NCI-H2107 treated with DMSO at 0.1 percent for 48 hours (cell line): Measurements from ENCODE around the gene STRN4.
A peak's percentile ranks its signal among the peaks of the same experiment; 100 is the strongest.
"Not testable (repeated sequence)": the region's sequence is repeated elsewhere in the genome, so short reads cannot be mapped to it uniquely, and the experiment has no call there.

Source experiments
- DNase-seq: peaks from one replicate; lab custom pipeline; 2025; ENCODE audit not compliant: unreplicated experiment; lab: John Stamatoyannopoulos, UW

Gene STRN4

GRCh38 chr19:46775642-46776258, 29.5 kb upstream of the STRN4 start:
- DNase-seq, result no peak

GRCh38 chr19:46773018-46773399, 26.8 kb upstream of the STRN4 start:
- no peak for DNase-seq

GRCh38 chr19:46772170-46773017, 26.1 kb upstream of the STRN4 start:
- DNase-seq, result no peak

- not testable (repeated sequence) for DNase-seq
Observed at GRCh38 chr19:46768746-46769145, 22.5 kb upstream of the STRN4 start.

- no peak for DNase-seq
Observed at GRCh38 chr19:46766569-46767317, 20.5 kb upstream of the STRN4 start.

DNA sequence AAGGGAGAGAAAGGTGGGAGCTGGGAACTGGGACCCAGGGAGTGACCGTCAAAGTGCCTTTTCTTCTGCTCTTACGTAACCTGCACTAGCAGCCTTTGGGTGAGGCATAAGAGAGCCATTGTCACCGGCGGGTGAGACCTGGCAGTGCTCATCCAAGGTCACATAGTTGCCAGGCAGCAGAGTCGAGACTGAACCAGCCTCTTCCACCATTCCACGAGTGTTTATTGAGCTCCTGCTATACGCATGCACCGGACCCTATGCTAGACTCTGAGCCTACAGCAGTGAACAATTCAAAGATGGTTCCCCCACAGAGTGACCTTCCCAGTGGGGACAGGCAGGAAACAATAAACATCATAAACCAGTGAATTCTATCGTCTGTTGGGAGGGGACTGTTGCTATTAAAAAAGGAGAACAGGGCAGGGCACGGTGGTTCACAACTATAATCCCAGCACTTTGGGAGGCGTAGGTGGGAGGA, 18.6 kb upstream of the STRN4 start:
- no peak for DNase-seq

DNA sequence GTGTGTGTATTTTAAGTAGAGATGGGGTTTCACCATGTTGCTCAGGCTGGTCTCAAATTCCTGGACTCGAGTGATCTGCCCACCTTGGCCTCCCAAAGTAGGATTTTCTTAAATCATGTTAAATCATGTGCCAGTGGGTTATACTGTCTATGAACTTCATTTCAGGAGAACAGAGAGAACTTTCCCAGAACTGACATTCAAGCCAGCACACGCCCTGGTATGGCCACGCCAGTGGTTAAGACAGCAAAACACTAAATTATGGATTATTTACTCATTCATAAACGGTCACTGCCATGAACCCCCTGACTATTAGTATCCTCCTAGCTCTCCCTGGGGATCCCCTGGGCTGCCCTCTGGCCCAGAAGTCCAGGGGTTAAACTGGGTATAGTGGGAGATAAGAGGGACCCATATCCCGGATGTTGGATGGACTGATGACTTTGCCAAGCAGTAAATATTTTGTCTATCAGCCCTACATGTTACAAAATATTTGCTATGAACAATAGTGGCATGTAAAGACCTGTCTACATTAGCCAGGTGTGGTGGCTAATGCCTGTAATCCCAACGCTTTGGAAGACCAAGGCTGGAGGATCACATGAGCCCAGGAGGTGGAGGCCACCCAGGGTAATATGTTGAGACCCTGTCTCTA, 16.1 kb upstream of the STRN4 start:
- DNase-seq, result no peak

DNA sequence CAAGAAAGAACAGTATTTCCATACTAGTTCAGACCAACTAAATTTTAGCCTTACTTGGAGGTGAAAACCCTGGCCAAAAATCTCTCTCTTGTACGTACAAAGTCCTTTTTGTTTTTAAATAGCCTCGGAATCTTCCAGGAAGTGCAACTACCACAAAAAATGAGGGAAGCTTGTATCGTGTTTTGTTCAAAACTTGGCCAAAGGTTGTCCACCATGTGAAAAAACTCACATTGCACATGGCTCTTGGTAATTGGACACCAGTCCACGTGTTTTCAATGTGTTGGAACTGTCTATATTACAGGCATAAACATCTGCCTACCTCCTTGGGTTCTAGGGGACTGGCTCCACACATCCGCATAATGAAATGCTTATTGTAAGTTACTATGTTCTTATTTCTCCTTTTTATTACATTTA, 15.2 kb upstream of the STRN4 start:
- no peak for DNase-seq

DNA sequence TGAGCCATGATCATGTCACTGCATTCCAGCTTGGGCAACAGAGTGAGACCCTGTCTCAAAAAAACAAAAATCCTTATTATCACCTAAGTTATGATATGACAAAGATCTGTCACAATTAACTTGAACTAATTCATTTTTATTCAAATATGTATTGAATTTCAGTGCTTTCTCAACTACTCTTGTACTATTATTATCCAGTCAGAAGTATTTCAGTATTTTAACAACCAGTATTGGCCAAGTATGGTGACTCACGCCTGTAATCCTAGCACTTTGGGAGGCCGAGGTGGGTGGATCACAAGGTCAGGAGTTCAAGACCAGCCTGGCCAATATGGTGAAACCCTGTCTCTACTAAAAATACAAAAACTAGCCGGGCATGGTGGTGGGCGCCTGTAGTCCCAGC, 14.6 kb upstream of the STRN4 start:
- DNase-seq, result not testable (repeated sequence)

DNA sequence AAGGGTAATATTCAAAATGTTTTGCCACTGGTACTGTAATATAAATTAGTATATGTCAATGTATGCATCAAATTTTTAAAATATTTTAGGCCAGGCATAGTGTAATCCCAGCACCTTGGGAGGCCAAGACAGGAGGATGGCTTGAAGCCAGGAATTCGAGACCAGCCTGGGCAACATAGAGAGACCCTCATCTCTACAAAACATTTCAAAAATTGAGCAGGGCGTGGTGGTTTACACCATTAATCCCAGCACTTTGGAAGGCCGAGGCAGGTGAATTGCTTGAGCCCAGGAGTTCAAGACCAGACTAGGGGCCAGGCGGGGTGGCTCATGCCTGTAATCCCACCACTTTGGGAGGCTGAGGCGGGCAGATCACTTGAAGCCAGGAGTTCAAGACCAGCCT, 14.1 kb upstream of the STRN4 start:
- DNase-seq, result no peak

- no peak for DNase-seq
Observed at GRCh38 chr19:46759817-46760333, 13.6 kb upstream of the STRN4 start.

DNA sequence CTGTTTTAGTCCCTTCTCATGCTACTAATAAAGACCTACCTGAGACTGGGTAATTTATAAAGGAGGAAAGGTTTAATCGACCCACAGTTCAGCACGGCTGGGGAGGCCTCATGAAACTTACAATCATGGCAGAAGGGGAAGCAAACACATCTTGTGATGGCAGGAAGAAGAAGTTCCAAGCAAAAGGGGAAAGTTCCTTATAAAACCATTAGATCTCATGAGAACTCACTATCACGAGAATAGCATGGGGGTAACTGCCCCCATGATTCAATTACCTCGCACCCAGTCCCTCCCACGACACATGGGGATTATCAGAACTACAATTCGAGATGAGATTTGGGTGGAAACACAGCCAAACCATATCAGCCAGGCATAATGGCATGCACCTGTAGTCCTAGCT, 13.0 kb upstream of the STRN4 start:
- no peak for DNase-seq

DNA sequence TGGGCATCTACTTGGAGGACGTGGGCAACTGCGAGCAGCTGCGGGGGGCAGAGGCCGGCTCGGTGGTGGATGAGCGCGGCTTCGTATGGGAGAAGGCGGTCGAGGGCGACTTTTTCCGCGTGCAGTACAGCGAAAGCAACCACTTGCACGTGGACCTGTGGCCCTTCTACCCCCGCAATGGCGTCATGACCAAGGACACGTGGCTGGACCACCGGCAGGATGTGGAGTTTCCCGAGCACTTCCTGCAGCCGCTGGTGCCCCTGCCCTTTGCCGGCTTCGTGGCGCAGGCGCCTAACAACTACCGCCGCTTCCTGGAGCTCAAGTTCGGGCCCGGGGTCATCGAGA, 10.3 kb upstream of the STRN4 start:
- no peak for DNase-seq

DNA sequence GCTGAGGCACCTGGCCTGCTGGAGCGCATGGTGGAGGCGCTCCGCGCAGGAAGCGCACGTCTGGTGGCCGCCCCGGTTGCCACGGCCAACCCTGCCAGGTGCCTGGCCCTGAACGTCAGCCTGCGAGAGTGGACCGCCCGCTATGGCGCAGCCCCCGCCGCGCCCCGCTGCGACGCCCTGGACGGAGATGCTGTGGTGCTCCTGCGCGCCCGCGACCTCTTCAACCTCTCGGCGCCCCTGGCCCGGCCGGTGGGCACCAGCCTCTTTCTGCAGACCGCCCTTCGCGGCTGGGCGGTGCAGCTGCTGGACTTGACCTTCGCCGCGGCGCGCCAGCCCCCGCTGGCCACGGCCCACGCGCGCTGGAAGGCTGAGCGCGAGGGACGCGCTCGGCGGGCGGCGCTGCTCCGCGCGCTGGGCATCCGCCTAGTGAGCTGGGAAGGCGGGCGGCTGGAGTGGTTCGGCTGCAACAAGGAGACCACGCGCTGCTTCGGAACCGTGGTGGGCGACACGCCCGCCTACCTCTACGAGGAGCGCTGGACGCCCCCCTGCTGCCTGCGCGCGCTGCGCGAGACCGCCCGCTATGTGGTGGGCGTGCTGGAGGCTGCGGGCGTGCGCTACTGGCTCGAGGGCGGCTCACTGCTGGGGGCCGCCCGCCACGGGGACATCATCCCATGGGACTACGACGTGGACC, 9.7 kb upstream of the STRN4 start:
- DNase-seq, result no peak

- no peak for DNase-seq
Observed at GRCh38 chr19:46755077-46755852, 9.0 kb upstream of the STRN4 start.

DNA sequence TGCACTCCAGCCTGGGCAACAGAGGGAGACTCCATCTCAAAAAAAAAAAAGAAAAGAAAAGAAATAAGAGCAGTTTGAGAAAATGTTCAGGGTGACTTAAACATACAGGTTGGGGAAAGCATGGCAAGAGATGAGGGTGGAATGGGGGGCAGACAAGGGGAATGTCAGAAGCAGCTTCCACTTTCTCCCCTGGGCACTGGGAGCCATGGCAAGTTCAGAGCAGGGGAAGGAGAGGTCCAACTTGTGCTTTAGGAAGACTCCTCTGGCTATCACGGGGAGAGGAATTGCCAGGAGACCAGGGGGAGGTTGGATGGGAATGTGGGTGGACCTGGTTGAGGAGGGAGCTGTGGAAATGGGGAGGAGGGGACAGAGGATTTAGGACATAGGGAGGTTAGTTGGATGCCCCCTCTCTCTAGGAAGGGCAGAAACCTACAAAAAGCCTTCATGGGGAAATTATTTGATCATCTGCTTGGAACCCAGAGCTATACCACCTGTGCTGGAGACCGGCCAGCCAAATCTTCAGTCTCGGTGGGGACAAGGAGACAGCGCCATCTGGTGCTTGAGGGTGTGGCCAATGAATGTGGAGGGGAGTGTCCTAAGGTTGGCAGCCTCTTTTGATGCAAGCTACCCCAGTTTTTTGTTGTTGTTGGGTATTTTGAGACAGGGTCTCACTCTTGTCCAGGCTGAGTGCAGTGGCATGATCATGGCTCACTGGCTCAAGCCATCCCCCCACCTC, 7.3 kb upstream of the STRN4 start:
- DNase-seq, result peak; percentile 71

GRCh38 chr19:46748325-46749109, 2.3 kb upstream of the STRN4 start:
- DNase-seq, result no peak

DNA sequence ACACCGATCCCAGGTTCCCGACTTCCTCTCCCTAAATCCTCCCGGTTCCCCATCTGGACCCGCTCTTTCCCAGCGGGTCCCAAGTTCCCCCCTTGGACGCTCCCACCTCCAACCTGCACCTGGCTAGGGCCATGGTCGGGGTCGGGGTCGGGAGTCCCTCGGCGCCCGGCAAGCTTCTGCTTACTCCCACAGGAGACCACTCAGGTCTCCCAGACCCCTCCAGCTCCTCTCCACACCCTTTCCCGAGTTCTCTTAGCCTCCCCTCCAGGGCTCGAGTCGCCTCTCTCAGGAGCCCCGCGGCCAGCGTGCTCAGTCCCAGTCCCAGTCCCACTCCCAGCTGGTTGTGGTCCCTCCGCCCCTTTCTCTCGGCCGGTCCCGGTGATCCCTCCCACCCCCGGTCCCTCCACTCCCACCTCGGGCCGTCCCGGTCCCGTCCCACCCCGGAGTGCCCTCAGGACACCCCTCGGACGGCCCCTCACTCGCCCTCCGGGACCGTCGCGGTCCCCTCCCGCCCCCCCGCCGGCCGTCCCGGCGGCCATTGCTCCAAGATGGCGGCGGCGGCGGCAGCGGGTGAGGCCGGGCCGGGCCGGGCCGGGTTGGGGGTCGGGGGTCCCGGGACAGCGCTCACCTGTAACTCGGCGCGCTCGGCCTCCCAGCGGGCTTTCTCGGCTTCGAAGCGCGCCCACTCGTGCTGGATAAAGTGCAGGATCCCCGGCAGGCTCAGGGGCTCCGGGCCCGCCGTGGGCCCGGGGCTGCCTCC, 549 bp downstream of the STRN4 start, which contains the start of gene FKRP:
FKRP (plus strand) TSS at position 537 of the 760 bp plus-strand sequence. CDS start 9,394 bp downstream, outside the sequence.
- no peak for DNase-seq
